Measurements from ENCODE around the gene ZSCAN25. TPM values are rescaled to one million over a fixed set of nuclear protein-coding genes. Genes with fewer than 3 reads are reported as not detected.
A peak's percentile ranks its signal among the peaks of the same experiment; 100 is the strongest.
"Not testable (repeated sequence)": the region's sequence is repeated elsewhere in the genome, so short reads cannot be mapped to it uniquely, and the experiment has no call there.

Gene ZSCAN25
- polyA plus RNA-seq, 1 donor, result 8.8 TPM

DNA sequence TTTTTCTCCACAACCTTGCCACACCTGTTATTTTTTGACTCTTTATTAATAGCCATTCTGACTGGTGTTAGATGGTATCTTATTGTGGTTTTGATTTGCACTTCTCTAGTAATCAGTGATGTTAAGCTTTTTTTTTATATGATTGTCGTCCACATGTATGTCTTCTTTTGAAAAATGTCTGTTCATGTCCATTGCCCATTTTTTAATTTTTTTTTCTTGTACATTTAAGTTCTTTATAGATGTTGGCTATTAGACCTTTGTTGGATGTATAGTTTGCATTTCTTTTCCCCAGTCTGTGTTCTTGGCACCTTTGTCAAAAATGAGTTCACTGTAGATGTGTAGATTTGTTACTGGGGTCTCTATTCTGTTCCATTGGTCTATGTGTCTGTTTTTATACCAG lies 28.8 kb downstream of the ZSCAN25 start:
- no peak for DNase-seq (ENCODE audit: low read depth)

GRCh38 chr7:99648843-99649242 lies 32.1 kb downstream of the ZSCAN25 start:
- DNase-seq (ENCODE audit: low read depth), result no peak

- DNase-seq (ENCODE audit: low read depth), result no peak
Observed at GRCh38 chr7:99651290-99651689, 34.5 kb downstream of the ZSCAN25 start.

DNA sequence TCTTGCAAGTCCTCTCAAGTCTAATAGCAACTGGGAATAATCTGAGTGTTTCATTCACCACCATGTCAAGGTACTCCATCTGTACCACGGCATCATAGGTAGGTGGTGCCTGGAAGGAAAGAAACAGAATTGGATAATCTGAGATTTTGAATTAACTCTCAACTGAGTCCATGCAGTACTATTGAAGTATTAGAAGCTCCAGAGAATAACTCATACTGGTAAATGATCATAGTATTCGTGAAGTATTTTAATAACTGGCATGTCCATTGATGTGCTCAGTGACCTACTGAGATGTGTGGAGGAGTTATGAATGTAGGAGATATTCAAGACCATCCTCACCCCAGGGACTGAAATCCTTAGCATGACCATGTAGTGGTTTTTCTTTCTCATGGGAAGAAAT lies 35.9 kb downstream of the ZSCAN25 start:
- no peak for DNase-seq (ENCODE audit: low read depth)

GRCh38 chr7:99653269-99653668 lies 36.5 kb downstream of the ZSCAN25 start:
- DNase-seq (ENCODE audit: low read depth), result not testable (repeated sequence)

DNA sequence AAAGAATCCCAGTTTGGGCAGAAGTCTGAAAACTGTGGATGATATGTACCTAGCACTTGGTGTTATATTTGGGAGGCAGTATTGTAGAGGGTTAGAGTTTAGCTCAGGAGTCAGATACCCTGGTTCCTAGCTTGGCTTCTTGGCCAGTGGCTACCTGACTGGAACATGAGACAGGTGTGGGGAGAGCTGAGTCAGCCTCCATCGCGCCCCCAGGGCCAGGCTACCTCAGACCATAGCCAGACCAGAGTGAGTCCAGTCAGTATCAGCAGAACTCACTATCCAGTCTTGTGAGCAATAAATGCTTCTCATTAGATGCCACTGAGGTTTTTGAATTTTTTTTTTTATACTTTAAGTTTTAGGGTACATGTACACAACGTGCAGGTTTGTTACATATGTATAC lies 37.0 kb downstream of the ZSCAN25 start:
- DNase-seq (ENCODE audit: low read depth), result no peak

GRCh38 chr7:99654626-99655025 lies 37.9 kb downstream of the ZSCAN25 start:
- DNase-seq (ENCODE audit: low read depth), result not testable (repeated sequence)

DNA sequence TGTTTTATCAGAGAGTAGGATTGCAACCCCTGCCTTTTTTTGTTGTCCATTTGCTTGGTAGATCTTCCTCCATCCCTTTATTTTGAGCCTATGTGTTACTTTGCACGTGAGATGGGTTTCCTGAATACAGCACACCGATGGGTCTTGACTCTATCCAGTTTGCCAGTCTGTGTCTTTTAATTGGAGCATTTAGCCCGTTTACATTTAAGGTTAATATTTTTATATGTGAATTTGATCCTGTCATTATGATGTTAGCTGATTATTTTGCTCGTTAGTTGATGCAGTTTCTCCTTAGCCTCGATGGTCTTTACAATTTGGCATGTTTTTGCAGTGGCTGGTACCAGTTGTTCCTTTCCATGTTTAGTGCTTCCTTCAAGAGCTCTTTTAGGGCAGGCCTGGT lies 41.1 kb downstream of the ZSCAN25 start:
- DNase-seq (ENCODE audit: low read depth), result not testable (repeated sequence)

GRCh38 chr7:99665312-99666012 lies 48.7 kb downstream of the ZSCAN25 start:
- no peak for DNase-seq (ENCODE audit: low read depth)

DNA sequence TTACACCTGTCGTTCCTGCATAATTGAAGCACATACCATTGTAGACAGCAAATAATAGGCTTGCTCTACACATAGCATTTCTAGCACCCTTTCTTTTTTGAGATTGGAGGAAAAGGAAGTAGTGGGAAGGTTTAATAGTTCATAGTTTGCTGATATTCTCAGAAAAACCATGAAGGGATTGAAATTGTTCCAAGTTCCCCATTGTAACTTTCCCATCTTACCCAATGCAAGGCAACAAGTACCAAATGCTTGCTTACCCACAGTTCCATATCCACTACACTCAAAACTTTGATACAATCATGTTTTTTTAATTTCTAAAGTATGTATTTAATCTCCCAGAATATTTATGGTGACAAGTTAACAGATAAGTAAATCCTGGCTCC lies 49.3 kb downstream of the ZSCAN25 start:
- no peak for DNase-seq (ENCODE audit: low read depth)

DNA sequence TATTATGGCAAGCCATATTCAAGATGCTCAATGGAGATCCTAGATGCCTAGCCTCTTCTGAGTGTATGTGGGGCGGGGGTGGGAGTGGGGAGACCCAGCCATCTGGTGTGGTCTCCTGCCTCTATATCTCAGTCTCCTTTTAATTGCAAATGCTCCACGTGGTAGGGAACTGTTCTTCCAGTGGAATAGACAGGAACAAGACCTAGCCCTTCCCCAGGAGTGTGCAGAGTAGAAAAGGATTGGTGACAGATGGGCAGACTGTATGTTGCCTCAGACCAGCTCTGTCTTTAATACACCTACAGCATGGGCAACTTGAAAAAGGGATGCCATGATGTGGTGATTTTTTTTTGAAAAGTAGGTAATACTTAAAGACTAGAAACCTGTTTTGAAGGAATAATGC lies 50.4 kb downstream of the ZSCAN25 start:
- no peak for DNase-seq (ENCODE audit: low read depth)

DNA sequence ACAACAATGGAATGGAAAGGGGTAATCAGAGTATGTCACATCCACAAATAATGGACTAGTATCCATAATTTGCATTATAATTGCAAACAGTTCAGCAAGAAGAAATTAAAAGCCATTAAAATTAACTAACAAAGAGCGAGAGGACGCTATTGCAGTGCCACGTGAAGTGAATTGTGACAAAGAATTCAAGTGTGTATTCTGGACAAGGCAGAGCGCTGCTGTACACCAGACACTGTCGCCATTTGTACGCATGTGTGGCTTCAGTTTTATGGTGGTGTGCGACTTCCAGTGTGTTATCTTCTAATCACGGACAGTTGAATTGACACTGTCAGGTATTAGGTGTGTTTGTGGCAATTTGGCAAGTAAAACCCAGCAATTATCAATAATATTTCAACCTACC lies 51.8 kb downstream of the ZSCAN25 start:
- DNase-seq (ENCODE audit: low read depth), result no peak

- DNase-seq (ENCODE audit: low read depth), result no peak
Observed at GRCh38 chr7:99669782-99670181, 53.0 kb downstream of the ZSCAN25 start.

GRCh38 chr7:99672573-99672972 lies 55.8 kb downstream of the ZSCAN25 start:
- DNase-seq (ENCODE audit: low read depth), result no peak

GRCh38 chr7:99674995-99675742 lies 58.4 kb downstream of the ZSCAN25 start:
- DNase-seq (ENCODE audit: low read depth), result no peak

GRCh38 chr7:99677013-99677647 lies 60.4 kb downstream of the ZSCAN25 start:
- no peak for DNase-seq (ENCODE audit: low read depth)

DNA sequence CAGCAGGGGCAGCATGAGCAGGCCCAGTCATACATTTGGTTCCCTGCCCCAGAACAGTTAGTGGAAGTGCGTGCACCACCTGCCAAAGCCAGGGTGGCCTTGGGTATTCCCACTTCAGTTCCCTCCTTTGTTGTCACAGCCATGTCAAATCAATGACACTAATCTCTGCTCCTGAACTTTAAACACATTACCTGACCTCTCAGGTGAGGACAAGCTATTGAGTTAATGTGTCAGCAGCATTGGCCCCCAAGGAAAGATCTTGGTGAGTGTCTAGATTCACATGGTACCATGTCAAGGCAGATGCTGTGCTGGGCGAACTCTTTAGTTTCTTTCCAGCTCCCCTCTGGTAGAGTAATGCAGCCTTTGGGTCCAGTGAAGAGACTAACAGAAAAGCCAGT lies 60.9 kb downstream of the ZSCAN25 start:
- DNase-seq (ENCODE audit: low read depth), result no peak

DNA sequence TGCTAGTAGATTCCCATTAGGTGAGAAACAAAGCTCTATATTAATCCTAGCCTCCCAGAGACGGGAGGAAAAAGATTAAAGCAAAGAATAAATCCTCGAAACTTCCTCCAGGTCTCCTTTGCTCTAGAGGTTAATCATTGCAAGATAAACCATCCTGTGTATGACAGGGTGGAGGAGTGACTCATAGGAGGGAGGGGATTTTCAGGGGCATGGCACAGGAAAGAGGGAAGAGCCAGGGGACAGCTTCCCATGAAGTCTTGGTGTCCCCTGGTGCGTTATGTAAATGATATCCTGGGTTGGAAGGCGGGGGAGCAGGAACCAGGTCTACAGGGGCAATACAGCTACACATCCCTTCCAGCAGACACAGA lies 62.3 kb downstream of the ZSCAN25 start:
- DNase-seq (ENCODE audit: low read depth), result no peak

DNA sequence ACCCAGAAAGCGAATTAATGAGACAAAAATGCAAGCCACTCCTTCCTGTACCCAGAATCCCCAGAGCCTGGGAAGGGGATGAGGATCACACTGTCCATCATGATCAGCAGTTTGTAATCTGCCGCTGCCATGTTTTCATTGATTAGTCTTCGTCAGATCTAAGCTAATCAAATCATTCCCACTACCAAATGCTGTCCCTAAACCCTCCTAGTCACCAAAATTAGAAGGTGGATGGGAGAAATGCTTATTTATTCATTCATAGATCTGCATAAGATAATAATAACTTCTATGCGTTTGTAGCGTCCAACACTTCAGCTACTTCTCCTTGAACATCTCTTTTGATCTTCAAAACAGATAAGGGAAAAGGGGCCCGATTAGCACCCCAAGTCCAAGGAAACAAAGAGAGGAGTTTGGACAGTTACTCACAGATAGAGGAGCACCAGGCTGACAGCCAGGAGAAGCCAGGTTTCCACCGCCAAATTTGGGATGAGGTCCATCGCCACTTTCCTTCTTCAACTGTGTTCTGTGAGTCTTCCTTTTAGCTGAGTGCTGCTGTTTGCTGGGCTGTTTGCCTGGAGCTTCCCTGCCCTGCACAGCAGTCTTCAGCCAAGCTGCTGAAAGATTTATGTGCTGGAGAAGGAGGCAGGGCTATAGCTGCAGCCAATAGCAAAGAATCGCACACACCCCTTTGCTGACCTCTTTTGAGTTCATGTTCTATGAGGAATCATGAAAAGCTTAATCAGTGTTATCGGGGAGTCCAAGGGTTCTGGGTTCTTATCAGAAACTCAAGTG lies 62.9 kb downstream of the ZSCAN25 start, which contains the start of gene CYP3A5:
Gene CYP3A5 (minus strand): TSS at position 597 of the 792 bp plus-strand sequence. CDS start 100 bp downstream, at position 497.
- DNase-seq (ENCODE audit: low read depth), result peak; percentile 9

Data from forelimb muscle (tissue), 1 donor.